GM23338 (cell line): Measurements from ENCODE around the gene PLA2G4B. TPM values are rescaled to one million over a fixed set of nuclear protein-coding genes. Genes with fewer than 3 reads are reported as not detected.

Experiments used
- ATAC-seq: fragments of 200-7000 bp; cut with Tn5 transposase; 3 replicates; pipeline ENCODE4 v1.9.1; 2020
- DNase-seq: peaks from one replicate; pipeline ENCODE4 v3.0.0-alpha.2; 2015; ENCODE audit warnings: low spot score
- H2AFZ ChIP-seq: fragments of 200-600 bp; sonication (generic); 2 replicates; pipeline ENCODE4 v1.8.0; 2016; ENCODE audit warnings: antibody characterized with exemption, mild to moderate bottlenecking, moderate library complexity
- H3F3A ChIP-seq: fragments of 200-600 bp; sonication (generic); replicated peaks from 2 replicates; pipeline ENCODE4 v1.8.0; 2017; ENCODE audit warnings: antibody characterized with exemption, mixed run types, low read depth
- H3K27ac ChIP-seq: fragments of 200-600 bp; sonication (generic); 2 replicates; pipeline ENCODE4 v1.6.1; 2016; ENCODE audit warnings: low read depth
- H3K27me3 ChIP-seq: fragments of 200-600 bp; sonication (generic); 2 replicates; pipeline ENCODE4 v1.8.0; 2016; ENCODE audit warnings: mild to moderate bottlenecking, mixed run types, moderate library complexity; ENCODE audit not compliant: insufficient read depth
- H3K36me3 ChIP-seq: fragments of 200-600 bp; sonication (generic); 2 replicates; pipeline ENCODE4 v1.8.0; 2016; ENCODE audit warnings: mild to moderate bottlenecking; ENCODE audit not compliant: insufficient read depth
- H3K4me1 ChIP-seq: fragments of 200-600 bp; sonication (generic); 2 replicates; pipeline ENCODE4 v1.8.0; 2016; ENCODE audit warnings: mild to moderate bottlenecking, moderate library complexity; ENCODE audit not compliant: insufficient read depth
- H3K4me2 ChIP-seq: fragments of 200-600 bp; sonication (generic); 2 replicates; pipeline ENCODE4 v1.7.1; 2017; ENCODE audit warnings: mixed run types
- H3K4me3 ChIP-seq: fragments of 200-600 bp; sonication (generic); 2 replicates; pipeline ENCODE4 v1.6.1; 2016; ENCODE audit warnings: mixed run types
- H3K79me2 ChIP-seq: fragments of 200-600 bp; sonication (generic); replicated peaks from 2 replicates; pipeline ENCODE4 v1.8.0; 2017; ENCODE audit warnings: mild to moderate bottlenecking; ENCODE audit not compliant: insufficient read depth
- H3K9me2 ChIP-seq: fragments of 200-600 bp; sonication (generic); 2 replicates; pipeline ENCODE4 v1.8.0; 2017; ENCODE audit not compliant: insufficient read depth
- H4K20me1 ChIP-seq: fragments of 200-600 bp; sonication (generic); replicated peaks from 2 replicates; pipeline ENCODE4 v1.8.0; 2017; ENCODE audit warnings: mild to moderate bottlenecking; ENCODE audit not compliant: insufficient read depth
- H3K27ac Mint-ChIP-seq: 2 replicates; pipeline ENCODE4 v1.8.0; 2020; ENCODE audit warnings: inconsistent platforms, mild to moderate bottlenecking, moderate library complexity, mixed read lengths
- H3K27me3 Mint-ChIP-seq: 3 replicates; pipeline ENCODE4 v1.8.0; 2022; ENCODE audit warnings: low read depth, mild to moderate bottlenecking, moderate library complexity, mixed read lengths, inconsistent platforms; ENCODE audit not compliant: insufficient read depth, poor library complexity
- H3K36me3 Mint-ChIP-seq: 3 replicates; pipeline ENCODE4 v1.8.0; 2021; ENCODE audit warnings: low read depth, mild to moderate bottlenecking, inconsistent platforms, moderate library complexity, mixed read lengths
- H3K4me1 Mint-ChIP-seq: 3 replicates; pipeline ENCODE4 v1.8.0; 2020; ENCODE audit warnings: mild to moderate bottlenecking, inconsistent platforms, mixed read lengths
- H3K4me3 Mint-ChIP-seq: 3 replicates; pipeline ENCODE4 v1.8.0; 2021; ENCODE audit warnings: moderate library complexity, mild to moderate bottlenecking, inconsistent platforms, mixed read lengths
- H3K9me3 Mint-ChIP-seq: 3 replicates; pipeline ENCODE4 v1.8.0; 2020; ENCODE audit warnings: moderate library complexity, mild to moderate bottlenecking, inconsistent platforms, mixed read lengths
- EZH2phosphoT487 ChIP-seq: fragments of 200-600 bp; sonication (generic); IDR thresholded peaks from one replicate; pipeline ENCODE4 v1.8.1; 2018; ENCODE audit warnings: antibody characterized with exemption; ENCODE audit not compliant: unreplicated experiment
- JUNB ChIP-seq: IDR thresholded peaks from one replicate; pipeline ENCODE4 v1.6.1; 2016; ENCODE audit warnings: antibody characterized with exemption; ENCODE audit not compliant: unreplicated experiment
- NANOG ChIP-seq: IDR thresholded peaks from 2 replicates; pipeline ENCODE4 v1.6.1; 2016; ENCODE audit warnings: antibody characterized with exemption, borderline replicate concordance
- POLR2AphosphoS5 ChIP-seq: IDR thresholded peaks from 2 replicates; pipeline ENCODE4 v1.6.1; 2016; ENCODE audit warnings: antibody characterized with exemption, low read depth
- REST ChIP-seq: IDR thresholded peaks from one replicate; pipeline ENCODE4 v1.6.1; 2018; ENCODE audit warnings: antibody characterized with exemption; ENCODE audit not compliant: unreplicated experiment
- STAT1 ChIP-seq: IDR thresholded peaks from one replicate; pipeline ENCODE4 v1.6.1; 2016; ENCODE audit warnings: antibody characterized with exemption; ENCODE audit not compliant: unreplicated experiment
- ZNF114 ChIP-seq: fragments of 250-450 bp; sonication (Bioruptor Pico); IDR thresholded peaks from 2 replicates; pipeline ENCODE4 v1.5.0; 2020; ENCODE audit warnings: mild to moderate bottlenecking, moderate library complexity
- ZNF462 ChIP-seq: fragments of 250-450 bp; sonication (Bioruptor Pico); IDR thresholded peaks from 2 replicates; pipeline ENCODE4 v1.5.0; 2020; ENCODE audit warnings: mild to moderate bottlenecking, moderate library complexity
- polyA plus RNA-seq: library from polyadenylated mRNA; unstranded; fragments of >200 nt; fragmentation: Nextera tagmentation; extraction: Ambion mirVana; gene quantifications from 2 replicates; pipeline ENCODE4 v1.2.1, GENCODE V29; 2016
- total RNA-seq: library from RNA; depleted of rRNA; stranded (reverse); fragments of >200 nt; shearing (Covaris generic); gene quantifications from 2 replicates; pipeline ENCODE4 v1.2.3, GENCODE V29; 2014
- TF ChIP-seq, protein P1 (sequence below): IDR thresholded peaks from 2 replicates; pipeline ENCODE4 v1.6.1; 2016; ENCODE audit warnings: antibody characterized with exemption

The PLA2G4B gene
- total and polyA plus RNA-seq, 2 experiments from 2014 or later: 4.4 to 9.6 TPM

- no peak for TF ChIP-seq REST
- TF ChIP-seq, protein P1, sequence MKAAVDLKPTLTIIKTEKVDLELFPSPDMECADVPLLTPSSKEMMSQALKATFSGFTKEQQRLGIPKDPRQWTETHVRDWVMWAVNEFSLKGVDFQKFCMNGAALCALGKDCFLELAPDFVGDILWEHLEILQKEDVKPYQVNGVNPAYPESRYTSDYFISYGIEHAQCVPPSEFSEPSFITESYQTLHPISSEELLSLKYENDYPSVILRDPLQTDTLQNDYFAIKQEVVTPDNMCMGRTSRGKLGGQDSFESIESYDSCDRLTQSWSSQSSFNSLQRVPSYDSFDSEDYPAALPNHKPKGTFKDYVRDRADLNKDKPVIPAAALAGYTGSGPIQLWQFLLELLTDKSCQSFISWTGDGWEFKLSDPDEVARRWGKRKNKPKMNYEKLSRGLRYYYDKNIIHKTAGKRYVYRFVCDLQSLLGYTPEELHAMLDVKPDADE: no peak
Measured at GRCh38 chr15:41850482-41851166, 12.0 kb downstream of the PLA2G4B start (continued).

DNA sequence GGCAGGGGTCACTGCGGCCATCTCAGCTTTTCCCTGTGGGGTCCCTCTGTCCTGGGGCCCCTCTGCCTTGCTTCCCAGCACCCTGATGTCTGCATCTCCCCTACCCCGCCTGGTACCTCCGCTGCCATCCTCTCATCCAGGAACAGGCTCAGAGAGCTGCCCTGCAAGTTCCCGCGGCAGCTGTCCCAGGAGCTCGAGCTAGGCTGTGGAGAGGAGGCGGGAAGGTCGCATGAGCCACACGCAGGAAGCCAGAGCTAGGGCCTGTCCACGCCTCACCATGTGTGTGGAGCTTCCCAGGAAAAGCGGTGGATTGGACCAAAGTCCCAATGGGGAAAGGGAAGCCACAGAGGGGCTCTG lies 12.5 kb downstream of the PLA2G4B start:
- DNase-seq (no peak), ATAC-seq (no peak)
- Histone ChIP-seq H3K4me3 (no peak overlapping the region), H3K4me2 (no peak overlapping the region), H3K27ac (no peak overlapping the region), H3K4me1 (no peaks in the 10 kb centered on the region), H3F3A (no peaks in the 10 kb centered on the region), H3K79me2 (no peaks in the 10 kb centered on the region), H3K36me3 (no peaks in the 10 kb centered on the region), H4K20me1 (no peaks in the 10 kb centered on the region), H2AFZ (no peak overlapping the region), H3K27me3 (no peaks in the 10 kb centered on the region), H3K9me2 (no peaks in the 10 kb centered on the region)
- H3K9me3 Mint-ChIP-seq: no peaks in the 10 kb centered on the region; the same call in 2 of the 3 replicates
- H3K4me1 Mint-ChIP-seq: peaks cover 6% of the 10 kb centered on the region
- no peak overlapping the region for H3K27ac Mint-ChIP-seq
- no peaks in the 10 kb centered on the region; the same call in 2 of the 3 replicates for H3K36me3 Mint-ChIP-seq
- H3K4me3 Mint-ChIP-seq: no peak overlapping the region
- peaks cover 14% of the 10 kb centered on the region for H3K27me3 Mint-ChIP-seq
- no peak for TF ChIP-seq EZH2phosphoT487
- TF ChIP-seq REST: no peak
- no peak for TF ChIP-seq ZNF114
- no peak for TF ChIP-seq JUNB
- TF ChIP-seq NANOG: no peak
- TF ChIP-seq ZNF462 (CRISPR knock-in tag): no peak
- TF ChIP-seq POLR2AphosphoS5: no peak
- TF ChIP-seq STAT1: no peak
